Measurements from ENCODE around the gene CEMP1. TPM values are rescaled to one million over a fixed set of nuclear protein-coding genes. Genes with fewer than 3 reads are reported as not detected.

CEMP1 gene
- total RNA-seq, 1 donor from 2014 or later: not detected

DNA sequence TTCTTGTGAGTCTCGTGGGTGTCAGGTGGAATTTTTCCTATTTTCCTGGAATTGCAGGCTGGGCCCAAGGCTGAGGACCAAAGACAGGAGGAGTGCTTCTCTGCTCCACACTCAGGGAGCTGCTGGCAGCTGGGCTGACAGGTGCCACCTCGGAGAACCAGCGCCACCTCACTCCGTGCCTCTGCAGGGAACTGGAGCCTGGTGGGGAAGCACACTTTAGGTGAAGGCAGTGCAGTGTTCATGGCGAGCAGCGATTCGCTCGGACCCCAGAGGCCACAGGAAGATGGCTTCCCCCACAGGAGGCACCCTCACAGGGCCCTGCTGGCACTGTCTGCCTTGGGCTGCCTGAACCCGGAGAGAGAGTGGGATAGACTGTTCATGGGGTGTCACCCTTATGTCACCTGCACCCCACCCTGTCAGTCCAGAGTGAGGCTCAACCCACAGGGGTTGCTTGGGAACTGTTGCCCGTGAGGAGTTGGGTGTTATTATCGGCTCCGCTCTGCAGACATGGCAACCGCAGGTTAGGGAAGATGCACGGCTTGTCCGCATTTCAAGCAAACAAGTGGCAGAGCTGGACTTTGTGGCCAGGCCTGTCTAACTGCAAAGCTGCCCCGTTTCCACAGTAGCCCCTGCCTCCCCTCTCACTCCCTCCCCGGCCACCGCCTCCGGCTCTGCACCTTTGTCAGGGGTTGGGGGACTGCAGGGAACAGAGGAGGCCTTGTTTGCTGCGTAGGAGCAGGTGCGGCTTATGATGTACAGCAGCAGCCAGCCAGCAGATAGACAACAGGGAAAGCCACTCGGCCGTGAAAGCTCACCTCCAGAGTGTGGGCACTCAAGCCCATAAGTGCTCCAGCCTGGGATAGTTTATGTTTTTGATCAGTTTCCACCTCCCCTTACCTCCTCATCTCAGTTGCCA is 40.8 kb downstream of the CEMP1 start:
- Mint-ChIP-seq H3K4me1 (ENCODE audit: unreplicated experiment) (peaks cover 10% of the 10 kb centered on the region), H3K27me3 (ENCODE audit: unreplicated experiment) (peaks cover 2% of the 10 kb centered on the region), H3K27ac (ENCODE audit: unreplicated experiment) (no peak overlapping the region), H3K4me3 (ENCODE audit: unreplicated experiment) (no peak overlapping the region), H3K36me3 (ENCODE audit: low read depth, unreplicated experiment) (no peaks in the 10 kb centered on the region), H3K9me3 (ENCODE audit: unreplicated experiment) (no peaks in the 10 kb centered on the region)
- TF ChIP-seq, protein P1, sequence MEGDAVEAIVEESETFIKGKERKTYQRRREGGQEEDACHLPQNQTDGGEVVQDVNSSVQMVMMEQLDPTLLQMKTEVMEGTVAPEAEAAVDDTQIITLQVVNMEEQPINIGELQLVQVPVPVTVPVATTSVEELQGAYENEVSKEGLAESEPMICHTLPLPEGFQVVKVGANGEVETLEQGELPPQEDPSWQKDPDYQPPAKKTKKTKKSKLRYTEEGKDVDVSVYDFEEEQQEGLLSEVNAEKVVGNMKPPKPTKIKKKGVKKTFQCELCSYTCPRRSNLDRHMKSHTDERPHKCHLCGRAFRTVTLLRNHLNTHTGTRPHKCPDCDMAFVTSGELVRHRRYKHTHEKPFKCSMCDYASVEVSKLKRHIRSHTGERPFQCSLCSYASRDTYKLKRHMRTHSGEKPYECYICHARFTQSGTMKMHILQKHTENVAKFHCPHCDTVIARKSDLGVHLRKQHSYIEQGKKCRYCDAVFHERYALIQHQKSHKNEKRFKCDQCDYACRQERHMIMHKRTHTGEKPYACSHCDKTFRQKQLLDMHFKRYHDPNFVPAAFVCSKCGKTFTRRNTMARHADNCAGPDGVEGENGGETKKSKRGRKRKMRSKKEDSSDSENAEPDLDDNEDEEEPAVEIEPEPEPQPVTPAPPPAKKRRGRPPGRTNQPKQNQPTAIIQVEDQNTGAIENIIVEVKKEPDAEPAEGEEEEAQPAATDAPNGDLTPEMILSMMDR (IDR thresholded peaks at IDR 0.05; ENCODE audit: unreplicated experiment): no peak
- DNase-seq (ENCODE audit: low spot score): no peak

DNA sequence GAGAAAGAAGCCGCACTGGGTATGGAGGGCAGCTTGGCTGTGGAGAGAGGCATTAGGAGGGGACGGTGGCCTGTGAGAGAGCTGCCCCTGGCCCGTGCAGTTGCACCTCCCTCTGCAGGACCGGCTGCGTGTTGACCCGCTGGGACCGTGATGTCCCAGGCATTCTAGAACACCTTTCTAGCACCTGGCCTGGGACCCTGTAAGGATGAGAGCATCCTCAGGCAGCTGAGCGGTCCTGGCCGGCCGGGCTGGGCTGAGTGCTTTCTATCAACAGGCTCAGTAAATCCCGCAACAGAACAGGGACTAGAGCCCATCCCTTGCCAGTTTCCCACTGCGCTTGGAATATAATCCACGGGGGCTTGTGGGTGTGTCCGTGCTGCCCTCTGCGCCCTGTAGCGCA is 41.6 kb downstream of the CEMP1 start:
- DNase-seq (ENCODE audit: low spot score): no peak
- Mint-ChIP-seq H3K4me3 (ENCODE audit: unreplicated experiment) (no peak overlapping the region), H3K36me3 (ENCODE audit: low read depth, unreplicated experiment) (no peaks in the 10 kb centered on the region), H3K27me3 (ENCODE audit: unreplicated experiment) (peaks cover 4% of the 10 kb centered on the region), H3K4me1 (ENCODE audit: unreplicated experiment) (peaks cover 10% of the 10 kb centered on the region), H3K9me3 (ENCODE audit: unreplicated experiment) (no peaks in the 10 kb centered on the region), H3K27ac (ENCODE audit: unreplicated experiment) (no peak overlapping the region)
- TF ChIP-seq, protein P1 (IDR thresholded peaks at IDR 0.05; ENCODE audit: unreplicated experiment): no peak

DNA sequence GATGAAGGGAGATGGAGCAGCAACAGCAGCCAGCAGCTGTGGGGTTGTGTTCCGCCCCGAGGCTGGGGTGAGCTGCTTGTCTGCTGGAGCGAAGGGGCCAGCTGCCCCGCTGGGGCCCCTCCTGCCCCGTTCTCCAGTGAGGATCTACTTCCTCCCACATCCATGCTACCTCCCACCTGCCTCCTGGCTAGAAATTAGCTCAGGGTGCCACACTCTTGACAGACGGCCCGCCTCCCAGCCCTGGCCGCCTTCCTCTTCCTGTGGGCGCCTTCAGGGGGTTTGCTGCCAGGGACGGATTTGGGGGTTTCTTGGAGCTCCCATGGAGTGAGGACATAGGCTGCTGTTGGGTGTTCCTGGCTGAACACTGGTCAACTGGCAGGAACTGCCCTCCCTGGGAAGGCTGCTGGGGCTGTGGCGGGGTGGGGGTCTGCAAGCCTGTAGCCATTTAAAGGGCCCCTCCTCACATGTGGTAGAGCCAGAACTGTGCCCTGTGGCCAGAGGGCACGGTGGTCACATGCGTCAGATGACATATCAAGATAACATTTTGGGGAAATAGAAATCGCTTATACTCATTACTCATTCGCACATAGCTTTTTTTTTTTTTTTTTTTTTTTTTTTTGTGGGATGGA is 43.2 kb downstream of the CEMP1 start:
- DNase-seq (ENCODE audit: low spot score): no peak
- H3K27me3 Mint-ChIP-seq (ENCODE audit: unreplicated experiment): peaks cover 11% of the 10 kb centered on the region
- TF ChIP-seq, protein P1 (IDR thresholded peaks at IDR 0.05; ENCODE audit: unreplicated experiment): no peak

DNA sequence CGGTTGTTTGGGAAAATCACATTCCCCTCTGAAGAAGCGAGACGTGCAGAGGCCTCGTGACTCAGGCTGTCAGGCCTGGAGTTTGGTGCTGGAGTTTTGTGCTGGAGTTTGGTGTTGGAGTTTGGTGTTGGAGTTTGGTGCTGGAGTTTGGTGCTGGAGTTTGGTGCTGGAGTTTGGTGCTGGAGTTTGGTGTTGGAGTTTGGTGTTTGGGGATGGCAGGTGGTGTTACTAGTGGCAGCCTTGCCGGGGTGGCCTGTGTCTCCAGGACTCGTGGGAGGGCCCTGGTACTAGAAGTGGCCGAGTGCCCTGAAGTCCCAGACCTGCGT is 43.7 kb downstream of the CEMP1 start:
- DNase-seq (ENCODE audit: low spot score): no peak
- Mint-ChIP-seq H3K4me3 (ENCODE audit: unreplicated experiment) (no peak overlapping the region), H3K27ac (ENCODE audit: unreplicated experiment) (no peak overlapping the region), H3K9me3 (ENCODE audit: unreplicated experiment) (no peaks in the 10 kb centered on the region), H3K27me3 (ENCODE audit: unreplicated experiment) (peaks cover 11% of the 10 kb centered on the region), H3K4me1 (ENCODE audit: unreplicated experiment) (peaks cover 10% of the 10 kb centered on the region), H3K36me3 (ENCODE audit: low read depth, unreplicated experiment) (no peaks in the 10 kb centered on the region)
- TF ChIP-seq, protein P1 (IDR thresholded peaks at IDR 0.05; ENCODE audit: unreplicated experiment): no peak

More for the DNA sequence above, 43.2 kb downstream of the CEMP1 start:
- H3K4me1 Mint-ChIP-seq (ENCODE audit: unreplicated experiment): peaks cover 10% of the 10 kb centered on the region
- H3K36me3 Mint-ChIP-seq (ENCODE audit: low read depth, unreplicated experiment): no peaks in the 10 kb centered on the region
- H3K9me3 Mint-ChIP-seq (ENCODE audit: unreplicated experiment): no peaks in the 10 kb centered on the region
- no peak overlapping the region for H3K4me3 Mint-ChIP-seq (ENCODE audit: unreplicated experiment)
- no peak overlapping the region for H3K27ac Mint-ChIP-seq (ENCODE audit: unreplicated experiment)

Data from endothelial cell (in vitro differentiated cells).